H1 (cell line): ENCODE data around the gene CAV3. TPM values are rescaled to one million over a fixed set of nuclear protein-coding genes. Genes with fewer than 3 reads are reported as not detected.

Experiments
- CBX8 ChIP-seq: fragments of 300-800, 300-1000 bp; sonication (generic); IDR thresholded peaks from 2 replicates; pipeline ENCODE4 v1.7.1; 2016; ENCODE audit warnings: low read depth, low read length, borderline replicate concordance
- GTF2F1 ChIP-seq: IDR thresholded peaks from 2 replicates; pipeline ENCODE4 v1.6.1; 2012; ENCODE audit warnings: low read depth, low read length, improper control_type of control experiment, borderline replicate concordance
- KDM5A ChIP-seq: fragments of 200-600 bp; IDR thresholded peaks from 2 replicates; pipeline ENCODE4 v1.7.1; 2012; ENCODE audit warnings: mild to moderate bottlenecking, low read length, inconsistent platforms, mixed read lengths
- RXRA ChIP-seq: IDR thresholded peaks from 2 replicates; pipeline ENCODE4 v1.6.1; 2011; ENCODE audit warnings: low read depth, mild to moderate bottlenecking, low read length, moderate library complexity; ENCODE audit not compliant: insufficient read depth
- SP1 ChIP-seq: IDR thresholded peaks from 2 replicates; pipeline ENCODE4 v1.6.1; 2011; ENCODE audit warnings: low read depth, low read length
- TBP ChIP-seq: IDR thresholded peaks from 2 replicates; pipeline ENCODE4 v1.6.1; 2011; ENCODE audit warnings: low read depth, low read length, improper control_type of control experiment
- USF2 ChIP-seq: IDR thresholded peaks from 2 replicates; pipeline ENCODE4 v1.6.1; 2011; ENCODE audit warnings: low read length, improper control_type of control experiment
- polyA plus RNA-seq, 7 experiments: library from polyadenylated mRNA; depleted of rRNA in 3 of 7; stranded (reverse) in 5 of 7; unstranded in 2 of 7; fragments of >200 nt in 5 of 7; fragments of 200-250 nt in 2 of 7; gene quantifications; 1 replicate in 5 of 7; 2 replicates in 1 of 7; 4 replicates in 1 of 7; pipeline versions ENCODE4 v1.2.1 to v1.2.3, GENCODE V29; 2011 to 2013; ENCODE audit warnings: missing spikeins in 2 of 7, mixed read lengths in 2 of 7
- total RNA-seq: library from RNA; stranded (reverse); fragmentation: NEBNext Ultra II Directional; extraction: Animal tissue kit (Norgen Biotek cat#: 25700); gene quantifications from 2 replicates; pipeline ENCODE4 v1.2.1, GENCODE V29; 2021
- TF ChIP-seq, protein P1 (sequence below): IDR thresholded peaks from 2 replicates; pipeline ENCODE4 v1.6.1; 2012; ENCODE audit warnings: inconsistent platforms

Gene CAV3
- total and polyA plus RNA-seq, 2 of the 8 experiments (the other 6 are each of a cell fraction or from before 2014, with no cell fraction given): not detected

GRCh38 chr3:8724108-8724752, 9.4 kb upstream of the CAV3 start (continued):
- TF ChIP-seq GTF2F1 (no peak), KDM5A (no peak), RXRA (no peak), USF2 (no peak), TBP (no peak), CBX8 (no peak), SP1 (no peak)
- TF ChIP-seq, protein P1, sequence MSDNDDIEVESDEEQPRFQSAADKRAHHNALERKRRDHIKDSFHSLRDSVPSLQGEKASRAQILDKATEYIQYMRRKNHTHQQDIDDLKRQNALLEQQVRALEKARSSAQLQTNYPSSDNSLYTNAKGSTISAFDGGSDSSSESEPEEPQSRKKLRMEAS: no peak
